H9 (cell line): Measurements from ENCODE around the gene EIF4E3. TPM values are rescaled to one million over a fixed set of nuclear protein-coding genes. Genes with fewer than 3 reads are reported as not detected.

ENCODE experiments used
- DNase-seq: peaks from one replicate; pipeline ENCODE4 v3.0.0-alpha.2; 2017
- H2AFZ ChIP-seq: one replicate; pipeline ENCODE4 v1.6.1; 2013; ENCODE audit warnings: mild to moderate bottlenecking, low read length, control low read depth, moderate library complexity
- H2AK5ac ChIP-seq: 2 replicates; pipeline ENCODE4 v1.6.1; 2013; ENCODE audit warnings: low read length, control low read depth, mixed read lengths; ENCODE audit not compliant: insufficient read length
- H2BK120ac ChIP-seq: one replicate; pipeline ENCODE4 v1.6.1; 2013; ENCODE audit warnings: low read depth, mild to moderate bottlenecking, low read length, control low read depth, inconsistent platforms; ENCODE audit not compliant: poor library complexity, severe bottlenecking
- H2BK12ac ChIP-seq: 2 replicates; pipeline ENCODE4 v1.6.1; 2013; ENCODE audit warnings: low read length, control low read depth, mixed read lengths, low read depth; ENCODE audit not compliant: insufficient read length
- H2BK15ac ChIP-seq: 2 replicates; pipeline ENCODE4 v1.6.1; 2013; ENCODE audit warnings: low read depth, low read length, control low read depth
- H2BK20ac ChIP-seq: one replicate; pipeline ENCODE4 v1.6.1; 2013; ENCODE audit warnings: low read depth, mild to moderate bottlenecking, low read length, control low read depth, inconsistent platforms; ENCODE audit not compliant: poor library complexity, severe bottlenecking
- H2BK5ac ChIP-seq: 2 replicates; pipeline ENCODE4 v1.6.1; 2013; ENCODE audit warnings: low read length, control low read depth, mixed read lengths; ENCODE audit not compliant: insufficient read length
- H3K14ac ChIP-seq: 2 replicates; pipeline ENCODE4 v1.6.1; 2013; ENCODE audit warnings: low read length, control low read depth; ENCODE audit not compliant: insufficient read depth
- H3K18ac ChIP-seq: 2 replicates; pipeline ENCODE4 v1.6.1; 2013; ENCODE audit warnings: low read depth, mild to moderate bottlenecking, mixed read lengths, low read length, control low read depth; ENCODE audit not compliant: insufficient read length
- H3K23ac ChIP-seq: 2 replicates; pipeline ENCODE4 v1.6.1; 2013; ENCODE audit warnings: low read length, control low read depth, mixed read lengths, low read depth; ENCODE audit not compliant: insufficient read length
- H3K23me2 ChIP-seq: 2 replicates; pipeline ENCODE4 v1.6.1; 2013; ENCODE audit warnings: low read depth, mild to moderate bottlenecking, mixed read lengths, low read length, control low read depth; ENCODE audit not compliant: insufficient read length, poor library complexity, severe bottlenecking
- H3K27ac ChIP-seq: 2 replicates; pipeline ENCODE4 v1.5.1; 2013; ENCODE audit warnings: low read length, control low read depth, mixed read lengths, low read depth; ENCODE audit not compliant: insufficient read length
- H3K27me3 ChIP-seq: 2 replicates; pipeline ENCODE4 v1.6.1; 2013; ENCODE audit warnings: low read length, control low read depth, inconsistent platforms; ENCODE audit not compliant: insufficient read depth
- H3K4ac ChIP-seq: 2 replicates; pipeline ENCODE4 v1.6.1; 2013; ENCODE audit warnings: low read depth, mild to moderate bottlenecking, control low read depth, inconsistent platforms, low read length, moderate library complexity
- H3K4me1 ChIP-seq: 2 replicates; pipeline ENCODE4 v1.6.1; 2013; ENCODE audit warnings: low read length, control low read depth, inconsistent platforms; ENCODE audit not compliant: insufficient read depth
- H3K4me2 ChIP-seq: 2 replicates; pipeline ENCODE4 v1.6.1; 2013; ENCODE audit warnings: low read length, control low read depth, mixed read lengths; ENCODE audit not compliant: insufficient read length, insufficient read depth
- H3K56ac ChIP-seq: 2 replicates; pipeline ENCODE4 v1.6.1; 2013; ENCODE audit warnings: low read depth, mild to moderate bottlenecking, mixed read lengths, low read length, control low read depth; ENCODE audit not compliant: insufficient read length
- H3K79me1 ChIP-seq: 2 replicates; pipeline ENCODE4 v1.6.1; 2013; ENCODE audit warnings: low read depth, mild to moderate bottlenecking, moderate library complexity, low read length, control low read depth, inconsistent platforms; ENCODE audit not compliant: insufficient read depth, poor library complexity, severe bottlenecking
- H3K79me2 ChIP-seq: 2 replicates; pipeline ENCODE4 v1.6.1; 2013; ENCODE audit warnings: low read length, control low read depth, inconsistent platforms; ENCODE audit not compliant: insufficient read depth
- H3K9ac ChIP-seq: 2 replicates; pipeline ENCODE4 v1.6.1; 2013; ENCODE audit warnings: low read length, control low read depth, mixed read lengths; ENCODE audit not compliant: insufficient read length; ENCODE audit errors: extremely low read depth
- H3K9me3 ChIP-seq: one replicate; pipeline ENCODE4 v1.6.1; 2013; ENCODE audit warnings: low read depth, low read length, inconsistent platforms; ENCODE audit not compliant: control insufficient read depth
- H3T11ph ChIP-seq: one replicate; pipeline ENCODE4 v1.6.1; 2013; ENCODE audit warnings: mild to moderate bottlenecking, low read length, control low read depth, inconsistent platforms
- H4K20me1 ChIP-seq: one replicate; pipeline ENCODE4 v1.6.1; 2013; ENCODE audit not compliant: control insufficient read depth, insufficient read length, insufficient read depth
- H4K5ac ChIP-seq: 2 replicates; pipeline ENCODE4 v1.6.1; 2013; ENCODE audit warnings: low read depth, mild to moderate bottlenecking, mixed read lengths, low read length, control low read depth; ENCODE audit not compliant: insufficient read length
- H4K8ac ChIP-seq: replicated peaks from 2 replicates; pipeline ENCODE4 v1.6.1; 2013; ENCODE audit warnings: low read length, control low read depth, mixed read lengths, low read depth; ENCODE audit not compliant: insufficient read length
- H4K91ac ChIP-seq: 2 replicates; pipeline ENCODE4 v1.6.1; 2013; ENCODE audit warnings: low read depth, mild to moderate bottlenecking, moderate library complexity, mixed read lengths, low read length, control low read depth; ENCODE audit not compliant: insufficient read length
- H3K27ac Mint-ChIP-seq, 3 experiments: 2 replicates in 2 of 3; 3 replicates in 1 of 3; pipeline ENCODE4 v1.8.0; 2020 to 2021; ENCODE audit warnings: mixed read lengths in 3 of 3, mild to moderate bottlenecking in 1 of 3, moderate library complexity in 1 of 3
- H3K27me3 Mint-ChIP-seq: 2 replicates; pipeline ENCODE4 v1.8.0; 2021; ENCODE audit warnings: low read depth, mild to moderate bottlenecking, moderate library complexity, mixed read lengths
- H3K36me3 Mint-ChIP-seq, 3 experiments: 2 replicates in 2 of 3; 3 replicates in 1 of 3; pipeline ENCODE4 v1.8.0; 2020 to 2021; ENCODE audit warnings: low read depth in 3 of 3, mixed read lengths in 3 of 3; ENCODE audit not compliant: insufficient read depth in 1 of 3
- H3K4me1 Mint-ChIP-seq, 2 experiments: 2 replicates each; pipeline ENCODE4 v1.8.0; 2020; ENCODE audit warnings: mixed read lengths in 2 of 2
- H3K4me3 Mint-ChIP-seq, 2 experiments: 2 replicates in 1 of 2; 3 replicates in 1 of 2; pipeline ENCODE4 v1.8.0; 2020 to 2021; ENCODE audit warnings: mild to moderate bottlenecking in 2 of 2, mixed read lengths in 2 of 2, moderate library complexity in 1 of 2
- H3K9me3 Mint-ChIP-seq, 2 experiments: 2 replicates in 1 of 2; 3 replicates in 1 of 2; pipeline ENCODE4 v1.8.0; 2020; ENCODE audit warnings: mild to moderate bottlenecking in 2 of 2, mixed read lengths in 2 of 2, moderate library complexity in 1 of 2
- WGBS: extraction: QIAGEN DNeasy Blood & Tissue Kit; methylation state at CpG from one replicate; pipeline ENCODE4 v1.1.7; 2013; ENCODE audit warnings: missing lambda C conversion rate, low lambda C conversion rate, mixed read lengths; ENCODE audit not compliant: insufficient read length; ENCODE audit errors: extremely low coverage; 5-methylcytosine and 5-hydroxymethylcytosine counted together
- total RNA-seq: library from RNA; stranded (reverse); gene quantifications from 2 replicates; pipeline ENCODE4 v1.2.1, GENCODE V29; 2021
- TF ChIP-seq, protein P1 (sequence below): fragments of 200-600 bp; sonication (generic); conservative IDR thresholded peaks from 3 replicates; pipeline ENCODE4 v1.8.0; 2021; ENCODE audit warnings: antibody characterized with exemption, mild to moderate bottlenecking

EIF4E3 gene
- total RNA-seq, 1 experiment from 2014 or later: 12.9 TPM

DNA sequence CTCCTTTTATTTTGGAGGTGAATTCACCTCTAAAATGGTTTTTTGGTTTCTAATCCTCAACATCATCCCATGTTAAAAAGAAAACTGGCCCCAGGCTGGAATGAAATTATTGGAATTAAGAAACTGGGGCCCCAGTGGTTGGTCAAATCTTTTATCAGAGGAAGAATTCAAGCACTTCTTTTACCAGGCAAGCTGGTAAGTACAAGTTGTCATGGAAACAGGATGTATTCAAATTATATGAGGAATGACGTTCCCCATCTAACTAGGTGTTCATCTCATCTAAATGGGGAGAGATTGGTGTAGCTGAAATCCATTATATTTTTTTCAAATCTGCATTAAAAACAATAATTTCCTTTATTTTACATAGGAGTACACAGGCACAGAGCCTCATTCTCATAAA, 9.7 kb upstream of the EIF4E3 start:
- H3K18ac ChIP-seq: no peak overlapping the region
- no peak overlapping the region for H2BK120ac ChIP-seq
- H3K79me2 ChIP-seq: no peaks in the 10 kb centered on the region
- no peaks in the 10 kb centered on the region for H3K9me3 ChIP-seq
- H3K23ac ChIP-seq: no peak overlapping the region
- Mint-ChIP-seq H3K4me1 (peaks cover 15 to 16% of the 10 kb centered on the region in 2 experiments), H3K27me3 (no peaks in the 10 kb centered on the region), H3K36me3 (no peaks in the 10 kb centered on the region; a peak in 2 of 7 replicates), H3K4me3 (no peak overlapping the region), H3K9me3 (peaks cover 0 to 2% of the 10 kb centered on the region in 2 experiments; a peak in 1 of 5 replicates), H3K27ac (no peak overlapping the region)
- H4K8ac ChIP-seq: no peak overlapping the region
- no peak overlapping the region for H2BK5ac ChIP-seq
- H2AK5ac ChIP-seq: no peak overlapping the region
- TF ChIP-seq, protein P1, sequence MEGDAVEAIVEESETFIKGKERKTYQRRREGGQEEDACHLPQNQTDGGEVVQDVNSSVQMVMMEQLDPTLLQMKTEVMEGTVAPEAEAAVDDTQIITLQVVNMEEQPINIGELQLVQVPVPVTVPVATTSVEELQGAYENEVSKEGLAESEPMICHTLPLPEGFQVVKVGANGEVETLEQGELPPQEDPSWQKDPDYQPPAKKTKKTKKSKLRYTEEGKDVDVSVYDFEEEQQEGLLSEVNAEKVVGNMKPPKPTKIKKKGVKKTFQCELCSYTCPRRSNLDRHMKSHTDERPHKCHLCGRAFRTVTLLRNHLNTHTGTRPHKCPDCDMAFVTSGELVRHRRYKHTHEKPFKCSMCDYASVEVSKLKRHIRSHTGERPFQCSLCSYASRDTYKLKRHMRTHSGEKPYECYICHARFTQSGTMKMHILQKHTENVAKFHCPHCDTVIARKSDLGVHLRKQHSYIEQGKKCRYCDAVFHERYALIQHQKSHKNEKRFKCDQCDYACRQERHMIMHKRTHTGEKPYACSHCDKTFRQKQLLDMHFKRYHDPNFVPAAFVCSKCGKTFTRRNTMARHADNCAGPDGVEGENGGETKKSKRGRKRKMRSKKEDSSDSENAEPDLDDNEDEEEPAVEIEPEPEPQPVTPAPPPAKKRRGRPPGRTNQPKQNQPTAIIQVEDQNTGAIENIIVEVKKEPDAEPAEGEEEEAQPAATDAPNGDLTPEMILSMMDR: no peak
- H2BK15ac ChIP-seq: no peak overlapping the region
- no peak overlapping the region for H3K27ac ChIP-seq
- H4K5ac ChIP-seq: no peak overlapping the region
- no peak overlapping the region for H2AFZ ChIP-seq
- H3K27me3 ChIP-seq: no peaks in the 10 kb centered on the region
- H3K4me1 ChIP-seq: peaks cover 4% of the 10 kb centered on the region; the same call in 1 of the 2 replicates
- H3K79me1 ChIP-seq: no peaks in the 10 kb centered on the region
- no CpG with 5 or more reads among the region's 1 CpG for WGBS
- no peak overlapping the region for H3K56ac ChIP-seq
- no peak overlapping the region for H2BK20ac ChIP-seq
- DNase-seq: no peak
- no peaks in the 10 kb centered on the region for H3K23me2 ChIP-seq
- H3K14ac ChIP-seq: no peak overlapping the region
- H3K9ac ChIP-seq: no peak overlapping the region
- no peak overlapping the region for H4K91ac ChIP-seq
- H4K20me1 ChIP-seq: no peaks in the 10 kb centered on the region
- H2BK12ac ChIP-seq: no peak overlapping the region
- no peak overlapping the region for H3K4ac ChIP-seq
- H3K4me2 ChIP-seq: no peak overlapping the region
- H3T11ph ChIP-seq: no peak overlapping the region
